Endothelial cell of umbilical vein (primary cell): ENCODE data around the gene RFPL4AL1.

ENCODE experiments used
- CTCF ChIP-seq, 2 donors: IDR thresholded peaks; 1 replicate in 1 of 2; 2 replicates in 1 of 2; pipeline ENCODE4 v1.5.1; 2011; ENCODE audit warnings: low read length in 2 of 2, mild to moderate bottlenecking in 2 of 2, moderate library complexity in 2 of 2, control low read depth in 1 of 2, inconsistent platforms in 1 of 2, low read depth in 1 of 2; ENCODE audit not compliant: insufficient read depth in 1 of 2; ENCODE audit errors: extremely low read depth in 1 of 2
- EZH2 ChIP-seq: IDR thresholded peaks from 2 replicates; pipeline ENCODE4 v1.6.1; 2012; ENCODE audit warnings: borderline replicate concordance, low read depth, mild to moderate bottlenecking, moderate library complexity, low read length, inconsistent platforms; ENCODE audit not compliant: severe bottlenecking
- FOS ChIP-seq: IDR thresholded peaks from 2 replicates; pipeline ENCODE4 v1.6.1; 2011; ENCODE audit warnings: mild to moderate bottlenecking, low read length, moderate library complexity, borderline replicate concordance; ENCODE audit not compliant: insufficient read depth
- GATA2 ChIP-seq: IDR thresholded peaks from 2 replicates; pipeline ENCODE4 v1.7.0; 2011; ENCODE audit warnings: low read depth, mild to moderate bottlenecking, moderate library complexity, mixed read lengths, low read length; ENCODE audit not compliant: insufficient read length, insufficient read depth
- JUN ChIP-seq: IDR thresholded peaks from 2 replicates; pipeline ENCODE4 v1.6.1; 2011; ENCODE audit warnings: borderline replicate concordance, low read depth; ENCODE audit not compliant: insufficient read length, insufficient read depth
- MYC ChIP-seq: IDR thresholded peaks from one replicate; pipeline ENCODE4 v1.6.1; 2011; ENCODE audit warnings: mild to moderate bottlenecking, low read depth, low read length
- POLR2A ChIP-seq: IDR thresholded peaks from 2 replicates; pipeline ENCODE4 v1.6.1; 2012; ENCODE audit warnings: low read depth, mild to moderate bottlenecking, control low read depth, low read length
- POLR2AphosphoS5 ChIP-seq: IDR thresholded peaks from 2 replicates; pipeline ENCODE4 v1.6.1; 2012; ENCODE audit warnings: low read depth, mild to moderate bottlenecking, control low read depth, low read length, moderate library complexity; ENCODE audit not compliant: insufficient read depth
- TF ChIP-seq, protein P1 (sequence below): IDR thresholded peaks from 2 replicates; pipeline ENCODE4 v1.6.1; 2011; ENCODE audit not compliant: insufficient read depth, insufficient read length

DNA sequence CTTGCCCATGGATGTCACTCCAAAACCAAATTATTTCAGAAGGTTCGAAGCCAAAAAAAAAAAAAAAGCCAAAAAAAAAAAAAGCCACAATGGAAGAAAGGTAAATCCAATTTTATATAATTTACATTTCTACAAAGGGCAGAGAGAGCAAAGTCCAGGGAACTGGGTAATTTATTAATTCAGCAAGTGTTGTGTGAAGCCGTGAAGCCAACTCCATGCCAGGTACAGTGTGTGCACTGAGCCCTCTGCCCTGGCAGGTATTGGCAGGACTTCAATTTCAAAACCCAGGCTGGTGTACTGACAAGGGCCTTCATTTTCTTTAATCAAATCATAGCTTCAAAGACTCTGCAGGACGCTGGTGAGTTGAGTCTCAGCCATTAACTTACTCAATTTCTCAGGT lies 15.5 kb upstream of the RFPL4AL1 start:
- TF ChIP-seq CTCF (IDR thresholded peaks at IDR 0.05; ENCODE audit: extremely low read depth in 1 of 2, insufficient read depth in 1 of 2, low read depth in 1 of 2, low read length in 2 of 2) (no peak), POLR2AphosphoS5 (no peak), EZH2 (no peak), POLR2A (no peak), MYC (no peak), GATA2 (no peak), JUN (no peak), FOS (no peak)
- TF ChIP-seq, protein P1, sequence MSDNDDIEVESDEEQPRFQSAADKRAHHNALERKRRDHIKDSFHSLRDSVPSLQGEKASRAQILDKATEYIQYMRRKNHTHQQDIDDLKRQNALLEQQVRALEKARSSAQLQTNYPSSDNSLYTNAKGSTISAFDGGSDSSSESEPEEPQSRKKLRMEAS = no peak
